ENCODE measurements around the gene CACNA1D.
"Not testable (repeated sequence)": the region's sequence is repeated elsewhere in the genome, so short reads cannot be mapped to it uniquely, and the experiment has no call there.

The CACNA1D gene

GRCh38 chr3:53657651-53658050, 163.2 kb downstream of the CACNA1D start:
- DNase-seq (ENCODE audit: low read depth in 2 of 2), result no peak

DNA sequence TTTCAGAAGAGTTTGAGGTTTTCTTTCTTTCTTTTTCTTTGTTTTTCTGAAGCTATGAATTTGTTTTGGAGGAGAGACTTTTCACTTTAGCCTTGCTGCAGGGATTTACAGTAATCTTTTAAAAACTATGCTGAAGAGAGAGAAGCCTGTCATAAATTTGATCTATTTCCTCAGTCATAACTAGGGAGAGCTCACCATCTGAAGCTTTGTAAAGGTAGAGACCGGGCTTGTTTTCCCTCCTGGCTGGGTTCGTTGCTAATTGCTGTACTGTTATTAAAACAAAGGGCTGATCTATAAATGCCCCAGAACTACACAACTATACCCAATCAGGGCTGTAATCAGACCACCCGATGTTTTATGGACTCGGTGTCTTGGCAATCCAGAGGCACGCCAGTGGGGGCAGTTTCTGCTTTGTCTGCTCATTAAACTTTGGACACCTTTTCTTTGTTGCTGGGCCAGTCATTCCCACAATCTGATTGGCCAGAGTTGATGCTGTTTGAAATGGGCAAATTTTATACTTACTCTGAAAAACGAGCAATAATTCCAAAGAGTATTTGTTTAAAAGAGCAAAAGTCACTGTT, 164.3 kb downstream of the CACNA1D start:
- no peak for DNase-seq (ENCODE audit: low read depth in 2 of 2)

DNA sequence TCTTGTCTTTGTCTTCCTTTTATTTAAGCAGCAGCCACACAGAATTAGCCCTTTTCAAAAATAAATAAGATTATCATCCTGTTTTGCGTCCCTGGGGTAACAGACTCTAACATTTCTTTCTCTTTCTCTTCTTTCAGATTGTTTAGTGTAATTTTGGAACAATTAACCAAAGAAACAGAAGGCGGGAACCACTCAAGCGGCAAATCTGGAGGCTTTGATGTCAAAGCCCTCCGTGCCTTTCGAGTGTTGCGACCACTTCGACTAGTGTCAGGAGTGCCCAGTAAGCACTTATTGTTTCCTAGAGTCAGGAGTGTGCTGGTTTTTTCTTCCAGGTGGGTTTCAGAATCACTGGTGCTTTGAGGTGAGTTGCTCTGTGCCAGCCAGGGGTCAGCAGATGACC, 165.6 kb downstream of the CACNA1D start:
- no peak for DNase-seq (ENCODE audit: low read depth in 2 of 2)

- DNase-seq (ENCODE audit: low read depth in 2 of 2), result no peak
These were observed 167.1 kb downstream of the CACNA1D start for GRCh38 chr3:53661480-53661879.

- not testable (repeated sequence) for DNase-seq (ENCODE audit: low read depth in 2 of 2)
These were observed 170.4 kb downstream of the CACNA1D start for GRCh38 chr3:53664812-53665211.

DNA sequence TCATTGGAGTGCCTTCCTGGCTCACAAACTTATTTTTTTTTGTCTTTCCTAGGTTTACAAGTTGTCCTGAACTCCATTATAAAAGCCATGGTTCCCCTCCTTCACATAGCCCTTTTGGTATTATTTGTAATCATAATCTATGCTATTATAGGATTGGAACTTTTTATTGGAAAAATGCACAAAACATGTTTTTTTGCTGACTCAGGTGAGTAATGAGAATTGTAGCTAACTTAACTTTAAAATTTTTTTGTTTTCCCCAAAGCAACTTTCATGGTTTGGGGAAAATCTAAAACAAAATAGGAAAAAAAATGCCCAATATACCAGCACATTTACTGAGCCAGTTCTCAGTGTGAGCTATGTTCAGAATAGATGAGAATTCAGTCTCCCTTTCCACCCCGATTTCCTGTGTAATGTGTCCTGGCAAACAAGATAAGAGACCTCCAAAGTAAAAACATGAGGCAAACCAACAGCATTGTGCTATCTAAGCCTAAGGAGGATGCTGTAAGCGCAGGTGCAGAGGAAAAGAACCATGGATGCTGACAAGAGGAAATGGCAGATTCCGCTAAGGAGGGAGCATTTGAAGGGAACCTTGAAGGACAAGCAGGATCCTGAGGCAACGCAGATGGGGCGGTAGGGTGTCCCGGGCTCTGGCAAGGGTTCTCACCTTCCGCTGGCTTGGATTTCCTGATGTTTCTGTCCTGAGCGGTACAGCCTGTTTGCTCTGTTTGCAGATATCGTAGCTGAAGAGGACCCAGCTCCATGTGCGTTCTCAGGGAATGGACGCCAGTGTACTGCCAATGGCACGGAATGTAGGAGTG, 171.4 kb downstream of the CACNA1D start:
- DNase-seq (ENCODE audit: low read depth in 2 of 2), result no peak

DNA sequence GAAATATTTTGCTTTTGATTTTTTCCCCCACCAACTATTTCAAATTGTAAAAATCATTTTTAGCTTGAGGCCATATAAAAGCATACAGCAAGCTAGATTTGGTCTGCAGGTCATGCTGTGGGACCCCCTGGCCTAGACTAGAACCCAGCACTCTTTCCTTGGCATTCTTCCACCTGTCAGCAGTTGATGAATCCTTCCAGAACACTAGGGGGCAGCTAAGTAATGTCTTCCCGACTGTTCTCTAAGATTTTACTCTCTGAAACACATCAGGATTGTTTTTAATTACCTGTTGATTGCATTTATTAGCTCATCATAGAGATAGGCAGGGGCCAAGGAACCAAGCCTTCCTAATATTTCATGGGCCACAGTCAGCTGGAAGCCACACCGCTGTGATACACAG, 174.5 kb downstream of the CACNA1D start:
- DNase-seq (ENCODE audit: low read depth in 2 of 2), result no peak

DNA sequence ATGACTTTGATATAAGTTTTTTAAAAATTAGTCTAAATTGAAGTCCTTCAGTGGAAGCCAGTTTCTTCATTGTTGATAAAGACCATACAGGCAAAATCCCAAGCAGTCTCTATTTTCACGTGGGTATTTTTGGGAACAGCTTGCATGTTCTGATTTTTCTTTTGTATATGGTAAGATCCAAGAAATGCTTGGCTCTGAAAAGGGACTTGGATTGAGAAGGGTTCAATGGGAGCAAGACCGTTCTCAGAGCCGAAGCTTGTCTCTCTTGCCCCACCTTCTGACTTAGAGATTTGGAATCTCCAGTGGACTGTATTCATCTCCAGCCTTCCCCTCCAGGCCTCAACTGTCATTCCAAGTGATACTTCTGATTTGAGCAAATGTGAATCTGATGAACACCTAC, 176.3 kb downstream of the CACNA1D start:
- DNase-seq (ENCODE audit: low read depth in 2 of 2), result no peak

DNA sequence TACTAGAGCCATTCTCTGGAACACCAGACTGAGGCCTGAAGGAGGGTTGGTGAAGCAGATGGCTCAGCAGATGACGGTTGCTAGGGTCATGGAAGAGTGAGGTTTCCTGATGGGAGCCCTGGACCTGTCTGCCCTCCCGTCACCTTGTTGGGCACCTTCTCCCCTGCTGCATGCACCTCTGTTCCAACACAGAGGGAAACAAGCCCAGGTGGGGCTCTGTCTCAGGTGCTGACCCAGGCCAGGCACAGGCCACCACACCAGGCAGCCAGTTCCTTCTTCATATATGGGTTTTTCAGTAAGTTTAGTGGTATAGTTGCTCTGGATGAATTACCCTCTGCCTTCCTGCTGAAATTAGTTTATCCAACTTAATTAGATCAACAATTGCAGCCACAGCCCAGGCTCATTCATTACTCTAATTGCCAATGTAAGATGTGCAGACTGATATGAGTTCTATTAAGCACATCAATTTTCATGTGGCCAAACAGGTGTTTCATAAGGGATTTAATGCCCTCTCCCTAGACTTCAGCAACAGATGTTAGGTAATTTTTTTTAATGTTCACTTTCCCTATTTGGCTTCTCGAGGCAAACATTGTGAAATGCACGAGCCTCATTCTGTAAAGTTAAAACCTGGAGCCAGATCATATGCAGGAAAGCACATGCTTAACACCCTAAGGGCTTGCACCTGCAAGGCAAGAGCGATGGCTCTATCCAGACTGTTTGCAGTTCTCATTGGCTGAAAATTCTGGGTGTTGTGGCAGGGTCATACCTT, 177.0 kb downstream of the CACNA1D start:
- DNase-seq (ENCODE audit: low read depth in 2 of 2), result no peak

DNA sequence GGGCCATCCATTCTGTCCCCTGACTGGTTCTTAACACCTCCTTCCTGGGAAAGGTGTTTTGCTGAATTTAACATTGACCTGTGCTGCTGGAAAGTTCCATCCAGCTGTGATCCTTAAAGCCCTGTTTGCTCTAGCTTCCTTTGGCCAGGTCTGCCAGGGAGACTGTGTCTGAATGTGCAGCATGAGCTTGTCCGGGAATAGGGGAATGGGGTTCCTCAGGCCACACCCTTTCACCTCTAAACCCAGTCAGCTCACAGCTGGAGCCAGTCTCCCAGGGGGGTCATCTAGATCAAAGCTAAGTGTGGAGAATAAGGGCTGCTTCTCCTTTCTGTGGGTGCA, 177.5 kb downstream of the CACNA1D start:
- DNase-seq (ENCODE audit: low read depth in 2 of 2), result no peak

- DNase-seq (ENCODE audit: low read depth in 2 of 2), result no peak
These were observed 178.6 kb downstream of the CACNA1D start for GRCh38 chr3:53672981-53673380.

DNA sequence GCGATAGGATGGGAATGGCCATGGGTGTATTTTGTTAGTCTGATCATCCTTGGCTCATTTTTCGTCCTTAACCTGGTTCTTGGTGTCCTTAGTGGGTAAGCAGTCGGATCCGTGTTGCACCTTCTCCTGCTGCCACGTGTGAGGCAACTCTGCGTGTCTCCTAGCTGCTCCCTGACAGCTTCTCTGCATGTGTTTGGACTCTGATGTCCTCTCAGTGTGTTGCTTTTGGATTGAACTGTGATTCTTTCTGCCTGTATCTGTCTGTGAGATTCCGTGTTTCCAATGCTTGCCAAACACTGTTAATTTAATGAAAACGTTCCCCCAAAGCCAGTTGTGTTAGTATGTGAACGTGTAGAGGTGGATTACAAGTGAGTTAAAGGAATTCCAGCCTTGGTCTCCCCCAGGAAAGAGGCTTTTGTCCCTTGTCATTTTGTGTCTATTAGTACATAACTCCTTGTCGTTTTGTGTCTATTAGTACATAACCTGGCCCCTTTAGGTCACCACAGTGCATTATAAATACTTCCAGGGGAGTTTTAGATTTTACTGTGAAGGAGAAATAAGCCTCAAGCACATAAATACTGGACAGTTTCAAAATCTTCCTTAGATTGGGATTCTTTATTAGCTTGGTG, 179.4 kb downstream of the CACNA1D start:
- DNase-seq (ENCODE audit: low read depth in 2 of 2), result no peak

DNA sequence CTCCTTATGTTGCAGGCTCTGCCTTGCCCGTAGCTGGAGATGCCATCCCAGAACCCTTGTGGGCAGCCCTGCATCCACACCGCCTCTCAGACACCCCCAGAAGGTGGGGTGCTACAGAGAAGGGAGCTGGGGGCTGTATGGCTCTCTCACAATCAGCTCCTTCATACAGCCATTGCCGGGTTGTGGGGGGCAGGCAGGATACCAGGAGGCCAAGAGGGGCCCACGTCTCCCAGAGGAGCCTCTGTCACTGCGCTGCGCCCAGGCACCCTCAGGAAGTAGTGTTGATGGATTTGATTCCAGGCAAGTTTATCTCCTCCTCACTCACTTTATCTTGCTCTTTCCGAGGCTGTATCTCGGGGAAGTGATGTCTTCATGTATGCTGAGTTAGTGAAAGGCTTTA, 180.2 kb downstream of the CACNA1D start:
- no peak for DNase-seq (ENCODE audit: low read depth in 2 of 2)

DNA sequence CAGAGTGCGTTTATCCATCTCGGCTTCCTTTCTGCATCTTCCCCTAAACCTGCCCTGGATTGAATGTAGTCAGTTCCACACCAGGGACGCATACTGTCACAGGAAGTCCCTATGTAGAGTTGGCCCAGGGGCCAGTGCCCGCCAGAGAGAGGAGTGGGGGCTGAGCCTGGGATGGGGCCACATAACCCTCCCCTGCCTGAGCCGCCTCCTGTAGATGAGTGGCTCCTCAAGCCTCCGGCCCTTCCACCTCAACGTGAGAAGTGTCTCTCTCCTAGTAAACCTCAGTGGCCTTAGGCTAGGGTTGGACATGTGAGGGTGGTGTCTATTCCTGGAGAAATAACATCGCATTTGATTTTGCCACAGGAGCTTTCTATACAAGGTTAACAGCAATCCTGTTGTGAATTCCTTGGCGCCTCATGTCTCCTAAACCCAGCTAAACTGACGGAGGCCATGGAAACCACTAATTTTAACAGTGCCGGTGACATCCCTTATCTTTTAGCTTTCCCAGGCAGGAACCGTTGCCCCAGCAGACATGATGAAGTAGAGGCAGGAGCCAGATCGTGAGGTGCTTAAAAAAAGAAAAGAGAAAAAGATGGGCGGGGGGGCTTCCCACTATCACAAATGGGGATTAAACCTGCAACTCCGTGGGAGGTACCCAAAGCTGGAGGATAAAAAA, 180.7 kb downstream of the CACNA1D start:
- DNase-seq (ENCODE audit: low read depth in 2 of 2), result no peak

GRCh38 chr3:53675942-53676341, 181.5 kb downstream of the CACNA1D start:
- DNase-seq (ENCODE audit: low read depth in 2 of 2), result no peak

GRCh38 chr3:53677413-53677812, 183.0 kb downstream of the CACNA1D start:
- no peak for DNase-seq (ENCODE audit: low read depth in 2 of 2)

DNA sequence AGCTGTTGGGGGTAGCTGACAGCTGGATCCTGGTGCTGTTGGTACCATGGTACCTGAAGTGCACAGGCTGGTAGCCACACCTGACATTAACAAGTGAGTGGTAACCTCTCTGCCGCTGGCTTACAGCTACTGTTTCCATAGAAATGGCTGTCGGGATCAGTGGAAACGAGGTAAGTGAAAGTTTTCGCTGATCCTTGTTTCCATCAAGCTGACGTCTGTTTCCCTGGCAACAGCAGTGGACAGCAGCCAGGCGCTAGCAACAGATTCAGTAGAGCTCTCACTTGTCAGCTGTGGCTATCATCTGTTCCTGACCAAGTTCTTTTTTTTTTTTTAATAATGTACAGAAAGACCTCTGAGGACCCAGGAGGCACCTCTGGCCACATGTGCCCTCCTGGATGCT, 185.6 kb downstream of the CACNA1D start:
- no peak for DNase-seq (ENCODE audit: low read depth in 2 of 2)

GRCh38 chr3:53682807-53683206, 188.4 kb downstream of the CACNA1D start:
- DNase-seq (ENCODE audit: low read depth in 2 of 2), result no peak

DNA sequence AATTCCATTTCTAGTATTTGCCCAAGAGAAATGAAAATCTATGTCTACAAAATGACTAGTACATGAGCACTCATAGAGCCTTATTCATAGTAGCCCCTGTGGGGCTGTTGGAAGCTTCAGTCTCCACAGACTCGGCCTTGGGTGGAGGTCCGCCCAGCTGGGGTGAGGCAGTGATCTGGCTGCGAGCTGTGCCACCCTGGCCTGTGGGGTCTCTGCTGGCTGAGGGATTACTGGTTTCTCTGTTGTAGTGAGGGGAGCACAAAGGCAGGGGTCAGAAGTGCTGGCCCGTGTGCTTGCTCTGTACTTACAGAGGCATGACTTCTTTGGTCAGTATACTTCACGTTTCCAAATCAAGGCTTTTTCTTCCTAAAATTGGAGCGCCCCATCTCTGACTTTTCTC, 193.7 kb downstream of the CACNA1D start:
- DNase-seq (ENCODE audit: low read depth in 2 of 2), result no peak

- DNase-seq (ENCODE audit: low read depth in 2 of 2), result no peak
These were observed 194.6 kb downstream of the CACNA1D start for GRCh38 chr3:53688989-53689388.

GRCh38 chr3:53689681-53690080, 195.3 kb downstream of the CACNA1D start:
- DNase-seq (ENCODE audit: low read depth in 2 of 2), result no peak

DNA sequence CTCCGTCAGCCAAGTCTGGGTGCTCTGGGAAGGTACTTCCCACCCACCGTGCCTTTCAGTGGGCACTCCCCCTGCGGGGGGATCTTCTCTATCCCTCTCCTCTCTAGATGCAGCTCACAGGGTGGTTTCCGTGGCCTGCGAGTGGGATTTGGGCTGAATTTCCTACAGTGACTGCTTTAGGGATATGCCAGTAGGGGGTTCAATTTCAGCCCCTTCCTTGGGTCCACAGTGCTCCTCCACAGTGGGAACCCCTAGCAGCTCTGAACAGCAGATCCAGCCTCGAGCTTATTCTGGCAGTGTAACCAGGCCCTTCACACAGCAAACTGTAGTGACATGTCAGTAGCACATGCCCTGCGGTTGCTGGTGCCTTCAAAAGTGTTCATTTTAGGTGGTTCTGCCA, 196.1 kb downstream of the CACNA1D start:
- DNase-seq (ENCODE audit: low read depth in 2 of 2), result no peak

Data from stimulated activated CD8-positive, alpha-beta memory T cell treated with anti-CD3 and anti-CD28 coated beads, Interleukin-7, amount 100 ng/mL, for 1 hour (primary cell).